OCI-LY1 (cell line): ENCODE data around the gene PCDHGA7.

Experiments used
- H2AFZ ChIP-seq: fragments of 200-600 bp; sonication (generic), shearing (Covaris generic); 2 replicates; pipeline ENCODE4 v1.6.0; 2014; ENCODE audit warnings: antibody characterized with exemption, mild to moderate bottlenecking, low read length
- H3F3A ChIP-seq: fragments of 200-600 bp; sonication (generic), shearing (Covaris generic); 2 replicates; pipeline ENCODE4 v1.6.0; 2014; ENCODE audit warnings: mild to moderate bottlenecking, antibody characterized with exemption, low read length, moderate library complexity; ENCODE audit not compliant: insufficient read depth
- H3K27ac ChIP-seq: fragments of 200-600 bp; sonication (generic); 2 replicates; pipeline ENCODE4 v1.5.1; 2014; ENCODE audit warnings: low read length, mixed run types, mild to moderate bottlenecking, low read depth; ENCODE audit not compliant: poor library complexity, severe bottlenecking
- H3K27me3 ChIP-seq: fragments of 200-600 bp; sonication (generic); 2 replicates; pipeline ENCODE4 v1.6.0; 2014; ENCODE audit warnings: antibody characterized with exemption, mild to moderate bottlenecking, low read length, moderate library complexity; ENCODE audit not compliant: insufficient read depth
- H3K36me3 ChIP-seq: fragments of 200-600 bp; sonication (generic); 2 replicates; pipeline ENCODE4 v1.6.1; 2014; ENCODE audit warnings: mild to moderate bottlenecking, antibody characterized with exemption, low read length, moderate library complexity, mixed read lengths; ENCODE audit not compliant: insufficient read depth
- H3K4me1 ChIP-seq: fragments of 200-600 bp; sonication (generic); 2 replicates; pipeline ENCODE4 v1.5.1; 2014; ENCODE audit warnings: mild to moderate bottlenecking, low read length, moderate library complexity; ENCODE audit not compliant: insufficient read depth, severe bottlenecking
- H3K4me2 ChIP-seq: fragments of 200-600 bp; sonication (generic), shearing (Covaris generic); 2 replicates; pipeline ENCODE4 v1.6.1; 2014; ENCODE audit warnings: low read length
- H3K4me3 ChIP-seq: fragments of 200-600 bp; sonication (generic); 2 replicates; pipeline ENCODE4 v1.5.1; 2014; ENCODE audit warnings: low read length, low read depth, mild to moderate bottlenecking, mixed read lengths; ENCODE audit not compliant: poor library complexity, severe bottlenecking
- H3K79me2 ChIP-seq: fragments of 200-600 bp; shearing (Covaris generic); 2 replicates; pipeline ENCODE4 v1.6.1; 2016; ENCODE audit warnings: mixed run types, low read length, mixed read lengths; ENCODE audit not compliant: insufficient read depth
- H3K9ac ChIP-seq: fragments of 200-600 bp; sonication (generic), shearing (Covaris generic); 2 replicates; pipeline ENCODE4 v1.6.1; 2014; ENCODE audit warnings: mild to moderate bottlenecking, low read length, mixed read lengths
- H3K9me2 ChIP-seq: fragments of 200-600 bp; sonication (generic), shearing (Covaris generic); 2 replicates; pipeline ENCODE4 v1.6.1; 2014; ENCODE audit warnings: low read depth, mild to moderate bottlenecking, low read length, mixed read lengths
- H3K9me3 ChIP-seq: fragments of 200-600 bp; shearing (Covaris generic); 2 replicates; pipeline ENCODE4 v1.6.1; 2014; ENCODE audit warnings: low read length, mixed read lengths
- H4K20me1 ChIP-seq: fragments of 200-600 bp; sonication (generic), shearing (Covaris generic); 2 replicates; pipeline ENCODE4 v1.6.0; 2016; ENCODE audit warnings: mild to moderate bottlenecking, low read length; ENCODE audit not compliant: insufficient read depth
- EZH2 ChIP-seq: fragments of 200-600 bp; sonication (generic), shearing (Covaris generic); IDR thresholded peaks from 2 replicates; pipeline ENCODE4 v1.8.0; 2017; ENCODE audit warnings: borderline replicate concordance, mixed run types, mild to moderate bottlenecking, antibody characterized with exemption, low read length, moderate library complexity, mixed read lengths
- TF ChIP-seq, protein P1 (sequence below): fragments of 200-600 bp; sonication (generic), shearing (Covaris generic); IDR thresholded peaks from 2 replicates; pipeline ENCODE4 v1.5.1; 2017; ENCODE audit warnings: mild to moderate bottlenecking, antibody characterized with exemption, low read length, moderate library complexity, mixed read lengths

PCDHGA7 gene

DNA sequence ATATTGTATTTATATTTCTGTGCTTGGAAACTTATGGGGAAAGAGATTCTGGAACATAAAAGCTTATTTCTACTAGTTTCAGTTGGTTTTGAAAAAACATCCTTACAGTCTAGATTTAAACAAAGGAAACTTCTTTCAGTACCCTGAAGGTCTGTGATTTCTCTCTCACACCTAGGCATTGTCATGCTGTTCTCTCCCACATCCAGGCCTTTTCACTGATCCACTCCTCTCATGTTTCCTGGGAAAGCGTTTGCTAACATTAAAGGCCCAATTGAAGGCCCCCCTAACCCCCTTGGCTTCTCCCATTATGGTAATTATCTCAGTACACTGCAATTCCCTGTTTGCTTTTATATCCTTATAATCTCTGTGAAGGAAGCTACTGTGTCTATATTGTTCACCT is 39.8 kb upstream of the PCDHGA7 start:
- Histone ChIP-seq H3K4me1 (no peaks in the 10 kb centered on the region), H4K20me1 (no peaks in the 10 kb centered on the region), H3K4me2 (no peak overlapping the region), H3K9me2 (no peaks in the 10 kb centered on the region), H3K9ac (no peak overlapping the region), H3K9me3 (peaks cover 30% of the 10 kb centered on the region), H3K79me2 (no peaks in the 10 kb centered on the region), H3K27me3 (no peaks in the 10 kb centered on the region), H3K36me3 (no peaks in the 10 kb centered on the region), H3F3A (no peaks in the 10 kb centered on the region), H3K27ac (no peak overlapping the region), H2AFZ (no peak overlapping the region), H3K4me3 (no peak overlapping the region)
- no peak for TF ChIP-seq EZH2
- TF ChIP-seq, protein P1, sequence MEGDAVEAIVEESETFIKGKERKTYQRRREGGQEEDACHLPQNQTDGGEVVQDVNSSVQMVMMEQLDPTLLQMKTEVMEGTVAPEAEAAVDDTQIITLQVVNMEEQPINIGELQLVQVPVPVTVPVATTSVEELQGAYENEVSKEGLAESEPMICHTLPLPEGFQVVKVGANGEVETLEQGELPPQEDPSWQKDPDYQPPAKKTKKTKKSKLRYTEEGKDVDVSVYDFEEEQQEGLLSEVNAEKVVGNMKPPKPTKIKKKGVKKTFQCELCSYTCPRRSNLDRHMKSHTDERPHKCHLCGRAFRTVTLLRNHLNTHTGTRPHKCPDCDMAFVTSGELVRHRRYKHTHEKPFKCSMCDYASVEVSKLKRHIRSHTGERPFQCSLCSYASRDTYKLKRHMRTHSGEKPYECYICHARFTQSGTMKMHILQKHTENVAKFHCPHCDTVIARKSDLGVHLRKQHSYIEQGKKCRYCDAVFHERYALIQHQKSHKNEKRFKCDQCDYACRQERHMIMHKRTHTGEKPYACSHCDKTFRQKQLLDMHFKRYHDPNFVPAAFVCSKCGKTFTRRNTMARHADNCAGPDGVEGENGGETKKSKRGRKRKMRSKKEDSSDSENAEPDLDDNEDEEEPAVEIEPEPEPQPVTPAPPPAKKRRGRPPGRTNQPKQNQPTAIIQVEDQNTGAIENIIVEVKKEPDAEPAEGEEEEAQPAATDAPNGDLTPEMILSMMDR, result no peak

DNA sequence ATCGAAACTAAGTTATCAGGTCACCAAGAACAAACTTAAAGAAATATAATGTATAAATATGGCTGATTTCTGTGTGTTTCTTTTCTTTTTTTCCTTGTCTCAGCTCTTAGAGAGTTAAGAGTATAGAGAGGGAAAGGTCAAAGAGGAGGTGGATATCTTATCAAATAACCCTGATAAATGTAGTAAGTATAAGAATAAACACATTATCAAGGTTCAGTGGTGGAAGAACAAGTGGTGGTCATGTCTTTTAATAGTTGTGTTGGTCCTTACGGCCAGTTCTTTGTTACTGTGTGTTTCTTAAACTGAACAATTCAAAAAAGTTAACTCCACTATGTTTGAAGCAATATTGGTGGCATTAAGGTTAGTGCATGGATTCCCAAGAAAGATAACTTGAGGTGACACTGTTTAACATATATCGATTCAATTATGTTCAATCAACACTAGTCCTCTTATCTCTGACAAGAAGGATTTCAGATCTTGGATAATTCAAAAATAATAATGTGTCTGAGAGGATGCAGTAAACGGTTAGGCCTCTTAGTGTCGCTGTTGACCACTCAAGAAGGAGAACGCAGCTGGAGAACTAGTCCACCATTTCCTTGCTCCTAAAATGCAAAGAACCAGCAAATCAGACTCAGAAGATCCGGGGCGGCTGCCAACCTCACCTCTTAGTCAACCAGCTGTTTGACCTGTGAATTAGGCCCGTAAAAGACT is 39.1 kb upstream of the PCDHGA7 start, which contains the start of gene PCDHGA3:
TSS of gene PCDHGA3 (plus strand) at position 588 of the 711 bp plus-strand sequence. CDS start 205 bp downstream, outside the sequence.
- no peaks in the 10 kb centered on the region for H3F3A ChIP-seq
- no peak within 1 kb of the TSS for H3K4me3 ChIP-seq
- no peaks in the 10 kb centered on the region for H3K36me3 ChIP-seq
- H3K9me2 ChIP-seq, result no peaks in the 10 kb centered on the region
- no peaks in the 10 kb centered on the region for H3K79me2 ChIP-seq
- no peak within 1 kb of the TSS for H2AFZ ChIP-seq
- H3K4me2 ChIP-seq, result no peak within 1 kb of the TSS
- no peaks in the 10 kb centered on the region for H3K27me3 ChIP-seq
- no peak within 1 kb of the TSS for H3K27ac ChIP-seq
- H3K9ac ChIP-seq, result no peak within 1 kb of the TSS
- H4K20me1 ChIP-seq, result no peaks in the 10 kb centered on the region
- peaks cover 25% of the 10 kb centered on the region for H3K9me3 ChIP-seq
- H3K4me1 ChIP-seq, result no peaks in the 10 kb centered on the region
- no peak for TF ChIP-seq EZH2
- TF ChIP-seq, protein P1, result peak; percentile 21; the same call in 1 of the 2 replicates

DNA sequence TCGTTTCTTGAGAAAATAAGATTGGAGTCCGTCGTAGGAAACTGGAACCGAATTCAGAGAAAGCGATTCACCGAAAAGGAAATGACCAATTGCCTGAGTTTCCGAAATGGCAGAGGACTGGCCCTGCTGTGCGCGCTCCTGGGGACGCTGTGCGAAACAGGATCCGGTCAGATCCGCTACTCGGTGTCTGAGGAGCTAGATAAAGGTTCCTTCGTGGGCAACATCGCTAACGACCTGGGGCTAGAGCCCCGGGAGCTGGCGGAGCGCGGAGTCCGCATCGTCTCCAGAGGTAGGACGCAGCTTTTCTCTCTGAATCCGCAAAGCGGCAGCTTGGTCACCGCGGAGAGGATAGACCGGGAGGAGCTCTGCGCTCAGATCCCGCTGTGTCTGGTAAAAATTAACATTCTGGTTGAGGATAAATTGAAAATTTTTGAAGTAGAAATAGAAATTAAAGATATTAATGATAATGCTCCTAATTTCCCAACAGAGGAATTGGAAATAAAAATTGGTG is 38.5 kb upstream of the PCDHGA7 start:
- Histone ChIP-seq H3K36me3 (no peaks in the 10 kb centered on the region), H2AFZ (no peak overlapping the region), H3K4me1 (no peaks in the 10 kb centered on the region), H3K9ac (no peak overlapping the region), H4K20me1 (no peaks in the 10 kb centered on the region), H3K27me3 (no peaks in the 10 kb centered on the region), H3K9me2 (no peaks in the 10 kb centered on the region), H3F3A (no peaks in the 10 kb centered on the region), H3K9me3 (peaks cover 19% of the 10 kb centered on the region), H3K4me2 (no peak overlapping the region), H3K79me2 (no peaks in the 10 kb centered on the region), H3K27ac (no peak overlapping the region), H3K4me3 (no peak overlapping the region)
- TF ChIP-seq, protein P1, result no peak
- no peak for TF ChIP-seq EZH2
